Keratinocyte (primary cell): ENCODE data around the gene CRNN. TPM values are rescaled to one million over a fixed set of nuclear protein-coding genes. Genes with fewer than 3 reads are reported as not detected.

Experiments used
- DNase-seq: peaks from one replicate; pipeline ENCODE4 v3.0.0-alpha.2; 2011; ENCODE audit warnings: low read depth, missing footprints, low spot score
- FAIRE-seq: peaks from 2 replicates; lab custom pipeline; 2011; peaks lifted over from hg19 to GRCh38; lab: Jason Lieb, UNC
- H2AFZ ChIP-seq: 2 replicates; pipeline ENCODE4 v1.6.0; 2012; ENCODE audit warnings: low read length, control low read depth, inconsistent platforms; ENCODE audit not compliant: control insufficient read depth
- H3K27ac ChIP-seq: 2 replicates; pipeline ENCODE4 v1.5.1; 2011; ENCODE audit warnings: low read length; ENCODE audit not compliant: control insufficient read depth, insufficient read depth
- H3K27me3 ChIP-seq: 3 replicates; pipeline ENCODE4 v1.6.0; 2011; ENCODE audit warnings: low read length; ENCODE audit not compliant: control insufficient read depth, insufficient read depth; ENCODE audit errors: extremely low read depth
- H3K36me3 ChIP-seq, 2 experiments: 2 replicates in 1 of 2; 3 replicates in 1 of 2; pipeline ENCODE4 v1.5.1; 2011; ENCODE audit warnings: low read length in 2 of 2, mild to moderate bottlenecking in 1 of 2; ENCODE audit not compliant: control insufficient read depth in 2 of 2, insufficient read depth in 2 of 2; ENCODE audit errors: extremely low read depth in 1 of 2
- H3K4me1 ChIP-seq: 3 replicates; pipeline ENCODE4 v1.5.1; 2011; ENCODE audit warnings: low read length; ENCODE audit not compliant: control insufficient read depth, insufficient read depth; ENCODE audit errors: extremely low read depth
- H3K4me2 ChIP-seq: 3 replicates; pipeline ENCODE4 v1.6.0; 2011; ENCODE audit warnings: low read depth, low read length; ENCODE audit not compliant: control insufficient read depth, insufficient read depth; ENCODE audit errors: extremely low read depth
- H3K4me3 ChIP-seq, 3 experiments: fragments of 200-600 bp in 1 of 3; sonication (generic) in 1 of 3; 2 replicates in 2 of 3; 3 replicates in 1 of 3; pipeline ENCODE4 v1.5.1; 2011 to 2016; ENCODE audit warnings: low read length in 3 of 3, mild to moderate bottlenecking in 3 of 3, control low read depth in 2 of 3, inconsistent platforms in 1 of 3, low read depth in 1 of 3, mixed read lengths in 1 of 3, mixed run types in 1 of 3, moderate library complexity in 1 of 3; ENCODE audit not compliant: control insufficient read depth in 2 of 3, insufficient read depth in 2 of 3; ENCODE audit errors: extremely low read depth in 1 of 3
- H3K79me2 ChIP-seq: 2 replicates; pipeline ENCODE4 v1.6.0; 2012; ENCODE audit warnings: low read length; ENCODE audit not compliant: control insufficient read depth, insufficient read depth
- H3K9ac ChIP-seq: 3 replicates; pipeline ENCODE4 v1.6.0; 2011; ENCODE audit warnings: low read length; ENCODE audit not compliant: control insufficient read depth, insufficient read depth; ENCODE audit errors: extremely low read depth
- H3K9me1 ChIP-seq: 3 replicates; pipeline ENCODE4 v1.6.0; 2011; ENCODE audit warnings: low read length; ENCODE audit not compliant: control insufficient read depth, insufficient read depth; ENCODE audit errors: extremely low read depth
- H3K9me3 ChIP-seq: 2 replicates; pipeline ENCODE4 v1.5.1; 2012; ENCODE audit warnings: low read depth, low read length; ENCODE audit not compliant: control insufficient read depth
- H4K20me1 ChIP-seq: 3 replicates; pipeline ENCODE4 v1.6.0; 2011; ENCODE audit warnings: low read length; ENCODE audit not compliant: control insufficient read depth, insufficient read depth; ENCODE audit errors: extremely low read depth
- CTCF ChIP-seq, 3 experiments: IDR thresholded peaks in 1 of 3; conservative IDR thresholded peaks in 1 of 3; optimal IDR thresholded peaks in 1 of 3; 2 replicates in 2 of 3; 3 replicates in 1 of 3; pipeline versions ENCODE3 to v1.5.1; 2011; ENCODE audit warnings: low read length in 3 of 3, mild to moderate bottlenecking in 3 of 3, moderate library complexity in 2 of 3, control low read depth in 1 of 3, inconsistent platforms in 1 of 3; ENCODE audit not compliant: insufficient read depth in 2 of 3; ENCODE audit errors: extremely low read depth in 1 of 3
- EZH2 ChIP-seq: IDR thresholded peaks from one replicate; pipeline ENCODE4 v1.6.1; 2012; ENCODE audit warnings: inconsistent platforms, mild to moderate bottlenecking, low read length, moderate library complexity
- dilution Hi-C: fragments of 300-500 bp; cut with MboI; formaldehyde crosslinking; loops from one replicate; pipeline ENCODE4 v1.7.0; 2020; ENCODE audit warnings: low sequenced_read_pairs; ENCODE audit not compliant: extremely low pct_ligation_motif_present
- polyA plus RNA-seq, 5 experiments: library from polyadenylated mRNA; depleted of rRNA in 3 of 5; stranded (reverse) in 3 of 5; stranded (forward) in 1 of 5; unstranded in 1 of 5; fragments of >200 nt; gene quantifications; 1 replicate in 1 of 5; 2 replicates in 3 of 5; 3 replicates in 1 of 5; pipeline versions ENCODE4 v1.2.1 to v1.2.3, GENCODE V29; 2011 to 2012; ENCODE audit warnings: missing spikeins in 2 of 5, low read depth in 1 of 5, low replicate concordance in 1 of 5

CRNN gene
- polyA plus RNA-seq, 1 donor (not counting 4 experiments of a cell fraction or from before 2014, with no cell fraction given) = 0.05 TPM

DNA sequence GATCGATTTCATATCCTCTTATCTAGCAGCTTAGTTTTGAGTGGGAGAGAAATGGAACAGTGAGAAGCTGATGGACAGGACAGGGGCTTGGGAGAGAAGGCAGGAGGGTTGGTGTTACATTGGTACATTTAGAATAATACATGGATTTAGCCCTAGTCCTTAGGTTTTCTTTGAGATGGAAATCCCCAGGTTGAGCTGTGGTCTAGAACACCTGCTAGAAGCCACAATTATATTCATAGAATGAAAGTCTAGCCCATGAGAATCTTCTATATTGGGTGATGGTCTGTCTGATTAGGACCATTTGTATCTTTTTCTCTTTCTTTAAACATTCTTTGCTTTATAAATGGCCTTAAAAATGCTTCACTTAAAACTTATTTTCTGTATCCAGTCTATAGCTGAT is 19.9 kb downstream of the CRNN start:
- H3K9me1 ChIP-seq = no peaks in the 10 kb centered on the region
- no peaks in the 10 kb centered on the region for H3K36me3 ChIP-seq
- H3K4me3 ChIP-seq = no peak overlapping the region
- H3K27me3 ChIP-seq = peaks cover 26% of the 10 kb centered on the region
- DNase-seq = no peak
- no peak overlapping the region for H2AFZ ChIP-seq
- no peak overlapping the region for H3K27ac ChIP-seq
- TF ChIP-seq CTCF (optimal IDR thresholded peaks at IDR 0.05 in 1 of 3, IDR thresholded peaks at IDR 0.05 in 1 of 3, conservative IDR thresholded peaks at IDR 0.05 in 1 of 3; ENCODE audit: extremely low read depth in 1 of 3, insufficient read depth in 2 of 3, low read length in 3 of 3) = no peak
- no peak for TF ChIP-seq EZH2
- H3K4me1 ChIP-seq = peaks cover 21% of the 10 kb centered on the region
- H3K79me2 ChIP-seq = no peaks in the 10 kb centered on the region
- H3K4me2 ChIP-seq = no peak overlapping the region
- H3K9ac ChIP-seq = no peak overlapping the region
- H4K20me1 ChIP-seq = no peaks in the 10 kb centered on the region
- FAIRE-seq = peak; percentile 55
- dilution Hi-C loops = no loop called here
- no peaks in the 10 kb centered on the region for H3K9me3 ChIP-seq

DNA sequence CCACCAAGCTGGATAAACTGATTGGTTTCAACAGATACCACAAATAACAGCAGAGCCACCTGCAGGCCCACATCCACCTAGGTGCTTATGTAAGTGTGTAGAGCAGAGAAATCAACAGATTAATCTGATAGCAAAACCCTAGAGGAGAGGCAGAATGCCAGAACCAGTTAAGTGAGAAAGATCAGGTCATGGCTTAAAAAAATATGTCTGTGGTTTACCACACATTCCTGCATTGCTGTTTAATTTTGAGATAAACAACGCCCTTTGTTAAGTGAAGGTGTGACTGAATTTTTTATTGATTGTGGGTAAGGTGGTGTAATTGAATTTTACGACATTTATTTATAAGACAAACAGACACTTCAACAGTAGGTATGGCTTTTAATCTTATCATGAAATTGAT is 21.2 kb downstream of the CRNN start:
- DNase-seq = peak; percentile 73
- peaks cover 21% of the 10 kb centered on the region for H3K4me1 ChIP-seq
- peaks cover 25% of the 10 kb centered on the region for H3K27me3 ChIP-seq
- no peaks in the 10 kb centered on the region for H3K9me1 ChIP-seq
- dilution Hi-C loops = no loop called here
- no peak overlapping the region for H3K27ac ChIP-seq
- no peaks in the 10 kb centered on the region for H4K20me1 ChIP-seq
- FAIRE-seq = peak; percentile 98
- TF ChIP-seq EZH2 (no peak), CTCF (optimal IDR thresholded peaks at IDR 0.05 in 1 of 3, IDR thresholded peaks at IDR 0.05 in 1 of 3, conservative IDR thresholded peaks at IDR 0.05 in 1 of 3; ENCODE audit: extremely low read depth in 1 of 3, insufficient read depth in 2 of 3, low read length in 3 of 3) (peak; percentile 13 to 58 (median 23))
- no peaks in the 10 kb centered on the region for H3K36me3 ChIP-seq
- H3K79me2 ChIP-seq = no peaks in the 10 kb centered on the region
- H2AFZ ChIP-seq = no peak overlapping the region
- peak overlapping the region; percentile 46 for H3K4me2 ChIP-seq
- no peaks in the 10 kb centered on the region for H3K9me3 ChIP-seq
- no peak overlapping the region for H3K4me3 ChIP-seq
- no peak overlapping the region for H3K9ac ChIP-seq
